ENCODE results near the gene LAMC3.

The LAMC3 gene

GRCh38 chr9:131068076-131068816 is 59.3 kb downstream of the LAMC3 start:
- H3K4me3 ChIP-seq (ENCODE audit: low read depth, low read length): no peak overlapping the region

- H3K4me3 ChIP-seq (ENCODE audit: low read depth, low read length): no peak overlapping the region
These were observed 60.7 kb downstream of the LAMC3 start for GRCh38 chr9:131069699-131070098.

GRCh38 chr9:131072107-131072870 is 63.3 kb downstream of the LAMC3 start:
- H3K4me3 ChIP-seq (ENCODE audit: low read depth, low read length): no peak overlapping the region

- H3K4me3 ChIP-seq (ENCODE audit: low read depth, low read length): no peak overlapping the region
These were observed 63.9 kb downstream of the LAMC3 start for GRCh38 chr9:131072871-131073237.

- no peak overlapping the region for H3K4me3 ChIP-seq (ENCODE audit: low read depth, low read length)
These were observed 67.6 kb downstream of the LAMC3 start for GRCh38 chr9:131076347-131077195.

- H3K4me3 ChIP-seq (ENCODE audit: low read depth, low read length): no peak overlapping the region
These were observed 69.7 kb downstream of the LAMC3 start for GRCh38 chr9:131078427-131079366.

- no peak overlapping the region for H3K4me3 ChIP-seq (ENCODE audit: low read depth, low read length)
These were observed 71.6 kb downstream of the LAMC3 start for GRCh38 chr9:131080589-131080988.

GRCh38 chr9:131081868-131082267 is 72.9 kb downstream of the LAMC3 start:
- no peak overlapping the region for H3K4me3 ChIP-seq (ENCODE audit: low read depth, low read length)

- no peak overlapping the region for H3K4me3 ChIP-seq (ENCODE audit: low read depth, low read length)
These were observed 74.0 kb downstream of the LAMC3 start for GRCh38 chr9:131082774-131083512.

- no peak overlapping the region for H3K4me3 ChIP-seq (ENCODE audit: low read depth, low read length)
These were observed 75.8 kb downstream of the LAMC3 start for GRCh38 chr9:131084661-131085369.

- H3K4me3 ChIP-seq (ENCODE audit: low read depth, low read length): no peak overlapping the region
These were observed 76.6 kb downstream of the LAMC3 start for GRCh38 chr9:131085370-131086122.

GRCh38 chr9:131087354-131087893 is 78.5 kb downstream of the LAMC3 start:
- H3K4me3 ChIP-seq (ENCODE audit: low read depth, low read length): no peak overlapping the region

GRCh38 chr9:131090025-131090787 is 81.2 kb downstream of the LAMC3 start:
- no peak overlapping the region for H3K4me3 ChIP-seq (ENCODE audit: low read depth, low read length)

GRCh38 chr9:131091352-131091992 is 82.5 kb downstream of the LAMC3 start:
- no peak overlapping the region for H3K4me3 ChIP-seq (ENCODE audit: low read depth, low read length)

GRCh38 chr9:131092030-131092429 is 83.1 kb downstream of the LAMC3 start:
- H3K4me3 ChIP-seq (ENCODE audit: low read depth, low read length): no peak overlapping the region

- H3K4me3 ChIP-seq (ENCODE audit: low read depth, low read length): no peak overlapping the region
These were observed 83.8 kb downstream of the LAMC3 start for GRCh38 chr9:131092548-131093440.
